Measurements from ENCODE around the gene CD72. TPM values are rescaled to one million over a fixed set of nuclear protein-coding genes. Genes with fewer than 3 reads are reported as not detected.

Gene CD72
- total and polyA plus RNA-seq, 7 donors, result 0.36 to 42.1 (median 1.2) TPM

DNA sequence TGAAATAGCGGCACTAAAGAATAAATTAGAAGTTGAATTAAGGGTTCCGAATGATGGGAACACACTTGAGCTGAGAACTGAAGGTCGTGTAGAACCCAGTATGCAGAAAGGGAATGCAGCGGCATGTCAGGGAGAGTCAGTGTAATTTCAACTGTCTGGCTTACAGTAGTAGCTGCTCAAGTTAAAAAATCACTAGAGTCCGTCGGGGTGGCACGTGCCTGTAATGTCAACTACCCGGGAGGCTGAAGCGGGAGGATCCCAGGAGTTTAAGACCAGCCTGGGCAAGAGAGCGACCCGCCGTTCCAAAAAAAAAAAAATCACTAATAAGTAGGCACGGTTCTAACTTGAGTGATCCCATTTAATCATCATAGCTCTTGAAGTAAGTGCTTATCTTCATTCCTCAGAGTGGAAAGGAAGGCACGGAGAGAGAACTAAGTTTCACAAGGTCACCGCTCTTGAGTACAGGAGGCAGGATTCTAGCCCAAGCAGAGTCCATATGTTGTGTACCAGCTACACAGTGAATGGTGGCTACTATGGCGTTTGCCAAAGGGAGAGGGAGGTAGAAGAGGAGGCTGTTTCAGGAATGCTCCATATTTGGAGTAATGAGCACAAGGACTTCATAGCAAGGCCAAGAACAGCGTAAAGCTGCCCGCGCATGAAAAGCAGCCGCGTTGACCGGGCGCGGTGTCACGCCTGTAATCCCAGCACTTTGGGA lies 38.8 kb upstream of the CD72 start:
- peaks cover 0 to 13% (median 10%) of the 10 kb centered on the region in 4 donors for H3K36me3 ChIP-seq
- H3K9me3 ChIP-seq, result no peaks in the 10 kb centered on the region
- peaks cover 0 to 48% (median 43%) of the 10 kb centered on the region in 4 donors for H3K4me1 ChIP-seq
- DNase-seq, result peak; percentile 83
- H3K4me3 ChIP-seq, result peak overlapping the region; percentile 30 to 77 (median 72)
- WGBS, 2 donors, result 27 to 35% methylated on average over 25 of the region's 25 CpGs
- H3K27me3 ChIP-seq, result no peaks in the 10 kb centered on the region
- intact Hi-C loops (cut with DNase I), result loop anchor here (2.0 to 10.0 kb wide), 2 partner anchors 158 to 662 kb away; partner anchors contain the start of gene HINT2
- H3K27ac ChIP-seq, result peak overlapping the region; percentile 97 to 98 (median 98)
- TF ChIP-seq, protein P1, sequence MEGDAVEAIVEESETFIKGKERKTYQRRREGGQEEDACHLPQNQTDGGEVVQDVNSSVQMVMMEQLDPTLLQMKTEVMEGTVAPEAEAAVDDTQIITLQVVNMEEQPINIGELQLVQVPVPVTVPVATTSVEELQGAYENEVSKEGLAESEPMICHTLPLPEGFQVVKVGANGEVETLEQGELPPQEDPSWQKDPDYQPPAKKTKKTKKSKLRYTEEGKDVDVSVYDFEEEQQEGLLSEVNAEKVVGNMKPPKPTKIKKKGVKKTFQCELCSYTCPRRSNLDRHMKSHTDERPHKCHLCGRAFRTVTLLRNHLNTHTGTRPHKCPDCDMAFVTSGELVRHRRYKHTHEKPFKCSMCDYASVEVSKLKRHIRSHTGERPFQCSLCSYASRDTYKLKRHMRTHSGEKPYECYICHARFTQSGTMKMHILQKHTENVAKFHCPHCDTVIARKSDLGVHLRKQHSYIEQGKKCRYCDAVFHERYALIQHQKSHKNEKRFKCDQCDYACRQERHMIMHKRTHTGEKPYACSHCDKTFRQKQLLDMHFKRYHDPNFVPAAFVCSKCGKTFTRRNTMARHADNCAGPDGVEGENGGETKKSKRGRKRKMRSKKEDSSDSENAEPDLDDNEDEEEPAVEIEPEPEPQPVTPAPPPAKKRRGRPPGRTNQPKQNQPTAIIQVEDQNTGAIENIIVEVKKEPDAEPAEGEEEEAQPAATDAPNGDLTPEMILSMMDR (IDR thresholded peaks at IDR 0.05), result no peak
- TF ChIP-seq EP300 (IDR thresholded peaks at IDR 0.05), result no peak
- TF ChIP-seq POLR2AphosphoS5 (IDR thresholded peaks at IDR 0.05), result peak in 1 of 4 donors; percentile 4
- TF ChIP-seq POLR2A (IDR thresholded peaks at IDR 0.05), result no peak

DNA sequence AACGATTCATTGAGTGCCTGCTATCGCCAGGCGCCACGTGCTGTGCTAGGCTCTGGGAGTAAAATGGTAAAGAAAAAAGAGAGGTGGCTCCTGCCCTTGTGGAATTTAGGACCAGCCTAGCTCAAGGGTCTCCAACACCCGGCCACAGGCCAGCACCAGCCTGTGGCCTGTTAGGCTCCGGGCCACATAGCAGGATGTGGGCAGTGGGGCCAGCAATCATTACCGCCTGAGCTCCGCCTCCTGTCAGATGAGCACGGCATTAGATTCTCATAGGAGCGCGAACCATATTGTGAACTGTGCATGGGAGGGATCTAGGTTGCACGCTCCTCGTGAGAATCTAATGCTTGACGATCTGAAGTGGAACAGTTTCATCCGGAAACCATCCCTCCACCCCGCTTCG lies 38.1 kb upstream of the CD72 start:
- H3K27me3 ChIP-seq, result no peaks in the 10 kb centered on the region
- intact Hi-C loops (cut with DNase I), result loop anchor here (2.0 to 10.0 kb wide), 2 partner anchors 158 to 662 kb away; partner anchors contain the start of gene HINT2
- peak overlapping the region; percentile 97 to 98 (median 98) for H3K27ac ChIP-seq
- 78 to 89% methylated on average over 17 of the region's 17 CpGs for WGBS, 2 donors
- H3K4me3 ChIP-seq, result no peak overlapping the region
- H3K4me1 ChIP-seq, result peaks cover 0 to 42% (median 37%) of the 10 kb centered on the region in 4 donors
- H3K36me3 ChIP-seq, result peaks cover 0 to 13% (median 10%) of the 10 kb centered on the region in 4 donors
- H3K9me3 ChIP-seq, result no peaks in the 10 kb centered on the region
- TF ChIP-seq POLR2AphosphoS5 (IDR thresholded peaks at IDR 0.05) (no peak), POLR2A (IDR thresholded peaks at IDR 0.05) (no peak), EP300 (IDR thresholded peaks at IDR 0.05) (no peak)
- TF ChIP-seq, protein P1 (IDR thresholded peaks at IDR 0.05), result no peak
- DNase-seq, result no peak

DNA sequence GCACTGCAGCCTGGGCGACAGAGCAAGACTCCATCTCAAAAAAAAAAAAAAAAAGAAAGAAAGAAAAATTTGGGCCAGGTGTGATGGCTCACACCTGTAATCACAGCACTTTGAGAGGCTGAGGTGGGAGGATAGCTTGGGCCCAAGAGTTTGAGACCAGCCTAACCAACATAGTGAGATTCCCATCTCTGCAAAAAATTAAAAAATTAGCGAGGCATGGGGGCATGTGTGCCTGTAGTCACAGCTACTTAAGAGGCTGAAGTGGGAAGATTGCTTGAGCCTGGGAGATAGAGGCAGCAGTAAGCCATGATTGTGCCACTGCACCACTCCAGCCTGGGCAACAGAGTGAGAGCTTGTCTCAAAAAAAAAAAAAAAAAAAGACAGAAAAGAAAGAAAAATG lies 35.4 kb upstream of the CD72 start:
- TF ChIP-seq, protein P1 (IDR thresholded peaks at IDR 0.05), result no peak
- TF ChIP-seq EP300 (IDR thresholded peaks at IDR 0.05) (no peak), POLR2AphosphoS5 (IDR thresholded peaks at IDR 0.05) (no peak), POLR2A (IDR thresholded peaks at IDR 0.05) (no peak)
- DNase-seq, result no peak
- Histone ChIP-seq H3K4me1 (peaks cover 0 to 18% (median 14%) of the 10 kb centered on the region in 4 donors), H3K27me3 (no peaks in the 10 kb centered on the region), H3K4me3 (no peak overlapping the region), H3K9me3 (no peaks in the 10 kb centered on the region), H3K27ac (no peak overlapping the region), H3K36me3 (no peaks in the 10 kb centered on the region)
- WGBS, 2 donors, result 93 to 94% methylated on average over 2 of the region's 2 CpGs
- intact Hi-C loops (cut with DNase I), result loop anchor here (10.0 kb wide), 1 partner anchor 659 kb away; no protein-coding TSS in a partner anchor

GRCh38 chr9:35652829-35653209 lies 34.6 kb upstream of the CD72 start:
- intact Hi-C loops (cut with DNase I), result loop anchor here (10.0 kb wide), 1 partner anchor 658 kb away; no protein-coding TSS in a partner anchor
- WGBS, 2 donors, result 23 to 77% methylated on average over 8 of the region's 8 CpGs
- Histone ChIP-seq H3K36me3 (no peaks in the 10 kb centered on the region), H3K4me3 (no peak overlapping the region), H3K27me3 (no peaks in the 10 kb centered on the region), H3K4me1 (peaks cover 0 to 16% (median 14%) of the 10 kb centered on the region in 4 donors), H3K9me3 (no peaks in the 10 kb centered on the region), H3K27ac (no peak overlapping the region)
- TF ChIP-seq POLR2A (IDR thresholded peaks at IDR 0.05), result no peak
- no peak for TF ChIP-seq POLR2AphosphoS5 (IDR thresholded peaks at IDR 0.05)
- TF ChIP-seq, protein P1 (IDR thresholded peaks at IDR 0.05), result no peak
- no peak for TF ChIP-seq EP300 (IDR thresholded peaks at IDR 0.05)
- DNase-seq, result peak; percentile 38

Measured in sigmoid colon (tissue), 7 donors.